HepG2 (cell line): ENCODE measurements around the gene DAB2IP. TPM values are rescaled to one million over a fixed set of nuclear protein-coding genes. Genes with fewer than 3 reads are reported as not detected.

Experiments used
- KLF9 ChIP-seq: IDR thresholded peaks from 2 replicates; pipeline ENCODE4 v1.6.1; 2016; ENCODE audit warnings: low read depth
- NKX3-1 ChIP-seq: sonication (generic); formaldehyde crosslinking; IDR thresholded peaks from 2 replicates; pipeline ENCODE4 v1.5.0; 2020; ENCODE audit warnings: missing genetic modification reagents
- RFX3 ChIP-seq: IDR thresholded peaks from 2 replicates; pipeline ENCODE4 v1.6.1; 2016; ENCODE audit warnings: missing biosample characterization, missing genetic modification reagents
- SALL1 ChIP-seq: sonication (generic); formaldehyde crosslinking; IDR thresholded peaks from 2 replicates; pipeline ENCODE4 v1.8.0; 2022; ENCODE audit warnings: mild to moderate bottlenecking, missing genetic modification reagents
- ZNF629 ChIP-seq: sonication (generic); formaldehyde crosslinking; conservative IDR thresholded peaks from 2 replicates; pipeline ENCODE4 v1.5.0; 2020; ENCODE audit warnings: missing genetic modification reagents
- ZNF678 ChIP-seq: sonication (generic); formaldehyde crosslinking; IDR thresholded peaks from 2 replicates; pipeline ENCODE4 v1.4.0; 2020; ENCODE audit warnings: mild to moderate bottlenecking, missing genetic modification reagents
- ZNF773 ChIP-seq: sonication (generic); formaldehyde crosslinking; IDR thresholded peaks from 2 replicates; pipeline ENCODE4 v1.4.0; 2020; ENCODE audit warnings: missing genetic modification reagents, borderline replicate concordance
- ZNF883 ChIP-seq: sonication (generic); formaldehyde crosslinking; IDR thresholded peaks from 2 replicates; pipeline ENCODE4 v1.5.1; 2020; ENCODE audit warnings: mild to moderate bottlenecking, missing genetic modification reagents; ENCODE audit errors: not compliant biosample characterization
- polyA plus RNA-seq, 8 experiments: library from polyadenylated mRNA; depleted of rRNA in 3 of 8; stranded (reverse) in 7 of 8; unstranded in 1 of 8; fragments of >200 nt; fragmentation: Illumina TruSeq in 4 of 8; extraction: Trizol in 4 of 8; gene quantifications; 2 replicates each; pipeline versions ENCODE4 v1.2.1 to v1.2.3, GENCODE V29; 2011 to 2016; ENCODE audit warnings: low read depth in 4 of 8, missing spikeins in 1 of 8, mixed read lengths in 1 of 8; ENCODE audit not compliant: insufficient read depth in 1 of 8
- total RNA-seq, 5 experiments: library from RNA; depleted of rRNA; stranded (reverse); fragments of >200 nt; fragmentation: Illumina TruSeq; extraction: Trizol; gene quantifications; 2 replicates each; pipeline ENCODE4 v1.2.3, GENCODE V29; 2016; ENCODE audit warnings: low read depth in 1 of 5
- TF ChIP-seq, protein P1 (sequence below): sonication (generic); formaldehyde crosslinking; IDR thresholded peaks from 2 replicates; pipeline ENCODE4 v1.4.0; 2020; ENCODE audit warnings: mild to moderate bottlenecking, low read depth, missing genetic modification reagents
- TF ChIP-seq, protein P2 (sequence below): IDR thresholded peaks from 2 replicates; pipeline ENCODE4 v1.6.1; 2012; ENCODE audit warnings: low read length, improper control_type of control experiment
- TF ChIP-seq, protein P3 (sequence below): sonication (generic); formaldehyde crosslinking; IDR thresholded peaks from 2 replicates; pipeline ENCODE4 v1.4.0; 2020; ENCODE audit warnings: missing genetic modification reagents
- TF ChIP-seq, protein P4 (sequence below): fragments of 450-650 bp; IDR thresholded peaks from 2 replicates; pipeline ENCODE4 v1.6.1; 2016
- TF ChIP-seq, protein P5 (sequence below): IDR thresholded peaks from 2 replicates; pipeline ENCODE4 v1.6.1; 2016; ENCODE audit warnings: missing compliant biosample characterization, missing genetic modification reagents, borderline replicate concordance
- TF ChIP-seq, protein P6 (sequence below): sonication (generic); formaldehyde crosslinking; IDR thresholded peaks from 2 replicates; pipeline ENCODE4 v1.8.0; 2022; ENCODE audit warnings: mild to moderate bottlenecking, missing genetic modification reagents

Gene DAB2IP
- total and polyA plus RNA-seq, 2 of the 13 experiments (the other 11 are each of a cell fraction or from before 2014, with no cell fraction given) = 25.3 to 37.9 TPM

DNA sequence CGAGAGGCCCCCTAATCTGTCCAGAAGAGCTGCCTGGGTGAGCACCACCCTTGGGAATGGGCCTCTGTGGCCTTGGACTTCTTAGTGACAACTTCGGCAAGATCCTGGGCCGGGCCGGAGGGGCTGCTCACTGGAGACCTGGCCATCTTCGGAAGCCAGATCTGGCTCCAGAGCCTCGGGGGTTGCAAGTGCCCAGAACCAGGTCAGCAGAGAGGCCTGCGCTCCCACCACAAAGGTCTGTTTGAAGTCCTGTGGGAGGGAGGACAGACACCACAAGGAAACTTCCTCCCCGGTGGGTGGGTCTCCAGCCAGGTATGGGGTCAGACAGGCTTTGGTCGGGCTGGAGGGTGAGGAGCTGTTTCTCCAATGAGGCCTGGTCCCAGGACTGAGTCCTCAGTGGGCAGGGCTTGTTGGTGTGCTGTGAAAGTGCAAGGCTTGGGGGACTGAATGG, 86.1 kb downstream of the DAB2IP start (continued):
- TF ChIP-seq, protein P1, sequence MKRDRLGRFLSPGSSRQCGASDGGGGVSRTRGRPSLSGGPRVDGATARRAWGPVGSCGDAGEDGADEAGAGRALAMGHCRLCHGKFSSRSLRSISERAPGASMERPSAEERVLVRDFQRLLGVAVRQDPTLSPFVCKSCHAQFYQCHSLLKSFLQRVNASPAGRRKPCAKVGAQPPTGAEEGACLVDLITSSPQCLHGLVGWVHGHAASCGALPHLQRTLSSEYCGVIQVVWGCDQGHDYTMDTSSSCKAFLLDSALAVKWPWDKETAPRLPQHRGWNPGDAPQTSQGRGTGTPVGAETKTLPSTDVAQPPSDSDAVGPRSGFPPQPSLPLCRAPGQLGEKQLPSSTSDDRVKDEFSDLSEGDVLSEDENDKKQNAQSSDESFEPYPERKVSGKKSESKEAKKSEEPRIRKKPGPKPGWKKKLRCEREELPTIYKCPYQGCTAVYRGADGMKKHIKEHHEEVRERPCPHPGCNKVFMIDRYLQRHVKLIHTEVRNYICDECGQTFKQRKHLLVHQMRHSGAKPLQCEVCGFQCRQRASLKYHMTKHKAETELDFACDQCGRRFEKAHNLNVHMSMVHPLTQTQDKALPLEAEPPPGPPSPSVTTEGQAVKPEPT (CRISPR knock-in tag) = no peak
- TF ChIP-seq, protein P2, sequence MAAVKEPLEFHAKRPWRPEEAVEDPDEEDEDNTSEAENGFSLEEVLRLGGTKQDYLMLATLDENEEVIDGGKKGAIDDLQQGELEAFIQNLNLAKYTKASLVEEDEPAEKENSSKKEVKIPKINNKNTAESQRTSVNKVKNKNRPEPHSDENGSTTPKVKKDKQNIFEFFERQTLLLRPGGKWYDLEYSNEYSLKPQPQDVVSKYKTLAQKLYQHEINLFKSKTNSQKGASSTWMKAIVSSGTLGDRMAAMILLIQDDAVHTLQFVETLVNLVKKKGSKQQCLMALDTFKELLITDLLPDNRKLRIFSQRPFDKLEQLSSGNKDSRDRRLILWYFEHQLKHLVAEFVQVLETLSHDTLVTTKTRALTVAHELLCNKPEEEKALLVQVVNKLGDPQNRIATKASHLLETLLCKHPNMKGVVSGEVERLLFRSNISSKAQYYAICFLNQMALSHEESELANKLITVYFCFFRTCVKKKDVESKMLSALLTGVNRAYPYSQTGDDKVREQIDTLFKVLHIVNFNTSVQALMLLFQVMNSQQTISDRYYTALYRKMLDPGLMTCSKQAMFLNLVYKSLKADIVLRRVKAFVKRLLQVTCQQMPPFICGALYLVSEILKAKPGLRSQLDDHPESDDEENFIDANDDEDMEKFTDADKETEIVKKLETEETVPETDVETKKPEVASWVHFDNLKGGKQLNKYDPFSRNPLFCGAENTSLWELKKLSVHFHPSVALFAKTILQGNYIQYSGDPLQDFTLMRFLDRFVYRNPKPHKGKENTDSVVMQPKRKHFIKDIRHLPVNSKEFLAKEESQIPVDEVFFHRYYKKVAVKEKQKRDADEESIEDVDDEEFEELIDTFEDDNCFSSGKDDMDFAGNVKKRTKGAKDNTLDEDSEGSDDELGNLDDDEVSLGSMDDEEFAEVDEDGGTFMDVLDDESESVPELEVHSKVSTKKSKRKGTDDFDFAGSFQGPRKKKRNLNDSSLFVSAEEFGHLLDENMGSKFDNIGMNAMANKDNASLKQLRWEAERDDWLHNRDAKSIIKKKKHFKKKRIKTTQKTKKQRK = no peak
- TF ChIP-seq SALL1 = no peak
- no peak for TF ChIP-seq KLF9 (CRISPR knock-in tag)
- TF ChIP-seq RFX3 = no peak
- no peak for TF ChIP-seq ZNF678 (CRISPR knock-in tag)
- peak; percentile 11; the same call in 1 of the 2 replicates for TF ChIP-seq NKX3-1 (CRISPR knock-in tag)
- TF ChIP-seq, protein P3, sequence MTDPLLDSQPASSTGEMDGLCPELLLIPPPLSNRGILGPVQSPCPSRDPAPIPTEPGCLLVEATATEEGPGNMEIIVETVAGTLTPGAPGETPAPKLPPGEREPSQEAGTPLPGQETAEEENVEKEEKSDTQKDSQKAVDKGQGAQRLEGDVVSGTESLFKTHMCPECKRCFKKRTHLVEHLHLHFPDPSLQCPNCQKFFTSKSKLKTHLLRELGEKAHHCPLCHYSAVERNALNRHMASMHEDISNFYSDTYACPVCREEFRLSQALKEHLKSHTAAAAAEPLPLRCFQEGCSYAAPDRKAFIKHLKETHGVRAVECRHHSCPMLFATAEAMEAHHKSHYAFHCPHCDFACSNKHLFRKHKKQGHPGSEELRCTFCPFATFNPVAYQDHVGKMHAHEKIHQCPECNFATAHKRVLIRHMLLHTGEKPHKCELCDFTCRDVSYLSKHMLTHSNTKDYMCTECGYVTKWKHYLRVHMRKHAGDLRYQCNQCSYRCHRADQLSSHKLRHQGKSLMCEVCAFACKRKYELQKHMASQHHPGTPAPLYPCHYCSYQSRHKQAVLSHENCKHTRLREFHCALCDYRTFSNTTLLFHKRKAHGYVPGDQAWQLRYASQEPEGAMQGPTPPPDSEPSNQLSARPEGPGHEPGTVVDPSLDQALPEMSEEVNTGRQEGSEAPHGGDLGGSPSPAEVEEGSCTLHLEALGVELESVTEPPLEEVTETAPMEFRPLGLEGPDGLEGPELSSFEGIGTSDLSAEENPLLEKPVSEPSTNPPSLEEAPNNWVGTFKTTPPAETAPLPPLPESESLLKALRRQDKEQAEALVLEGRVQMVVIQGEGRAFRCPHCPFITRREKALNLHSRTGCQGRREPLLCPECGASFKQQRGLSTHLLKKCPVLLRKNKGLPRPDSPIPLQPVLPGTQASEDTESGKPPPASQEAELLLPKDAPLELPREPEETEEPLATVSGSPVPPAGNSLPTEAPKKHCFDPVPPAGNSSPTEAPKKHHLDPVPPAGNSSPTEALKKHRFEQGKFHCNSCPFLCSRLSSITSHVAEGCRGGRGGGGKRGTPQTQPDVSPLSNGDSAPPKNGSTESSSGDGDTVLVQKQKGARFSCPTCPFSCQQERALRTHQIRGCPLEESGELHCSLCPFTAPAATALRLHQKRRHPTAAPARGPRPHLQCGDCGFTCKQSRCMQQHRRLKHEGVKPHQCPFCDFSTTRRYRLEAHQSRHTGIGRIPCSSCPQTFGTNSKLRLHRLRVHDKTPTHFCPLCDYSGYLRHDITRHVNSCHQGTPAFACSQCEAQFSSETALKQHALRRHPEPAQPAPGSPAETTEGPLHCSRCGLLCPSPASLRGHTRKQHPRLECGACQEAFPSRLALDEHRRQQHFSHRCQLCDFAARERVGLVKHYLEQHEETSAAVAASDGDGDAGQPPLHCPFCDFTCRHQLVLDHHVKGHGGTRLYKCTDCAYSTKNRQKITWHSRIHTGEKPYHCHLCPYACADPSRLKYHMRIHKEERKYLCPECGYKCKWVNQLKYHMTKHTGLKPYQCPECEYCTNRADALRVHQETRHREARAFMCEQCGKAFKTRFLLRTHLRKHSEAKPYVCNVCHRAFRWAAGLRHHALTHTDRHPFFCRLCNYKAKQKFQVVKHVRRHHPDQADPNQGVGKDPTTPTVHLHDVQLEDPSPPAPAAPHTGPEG = no peak
- TF ChIP-seq, protein P4, sequence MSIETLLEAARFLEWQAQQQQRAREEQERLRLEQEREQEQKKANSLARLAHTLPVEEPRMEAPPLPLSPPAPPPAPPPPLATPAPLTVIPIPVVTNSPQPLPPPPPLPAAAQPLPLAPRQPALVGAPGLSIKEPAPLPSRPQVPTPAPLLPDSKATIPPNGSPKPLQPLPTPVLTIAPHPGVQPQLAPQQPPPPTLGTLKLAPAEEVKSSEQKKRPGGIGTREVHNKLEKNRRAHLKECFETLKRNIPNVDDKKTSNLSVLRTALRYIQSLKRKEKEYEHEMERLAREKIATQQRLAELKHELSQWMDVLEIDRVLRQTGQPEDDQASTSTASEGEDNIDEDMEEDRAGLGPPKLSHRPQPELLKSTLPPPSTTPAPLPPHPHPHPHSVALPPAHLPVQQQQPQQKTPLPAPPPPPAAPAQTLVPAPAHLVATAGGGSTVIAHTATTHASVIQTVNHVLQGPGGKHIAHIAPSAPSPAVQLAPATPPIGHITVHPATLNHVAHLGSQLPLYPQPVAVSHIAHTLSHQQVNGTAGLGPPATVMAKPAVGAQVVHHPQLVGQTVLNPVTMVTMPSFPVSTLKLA = no peak
- no peak for TF ChIP-seq ZNF883 (CRISPR knock-in tag)
- TF ChIP-seq, protein P5, sequence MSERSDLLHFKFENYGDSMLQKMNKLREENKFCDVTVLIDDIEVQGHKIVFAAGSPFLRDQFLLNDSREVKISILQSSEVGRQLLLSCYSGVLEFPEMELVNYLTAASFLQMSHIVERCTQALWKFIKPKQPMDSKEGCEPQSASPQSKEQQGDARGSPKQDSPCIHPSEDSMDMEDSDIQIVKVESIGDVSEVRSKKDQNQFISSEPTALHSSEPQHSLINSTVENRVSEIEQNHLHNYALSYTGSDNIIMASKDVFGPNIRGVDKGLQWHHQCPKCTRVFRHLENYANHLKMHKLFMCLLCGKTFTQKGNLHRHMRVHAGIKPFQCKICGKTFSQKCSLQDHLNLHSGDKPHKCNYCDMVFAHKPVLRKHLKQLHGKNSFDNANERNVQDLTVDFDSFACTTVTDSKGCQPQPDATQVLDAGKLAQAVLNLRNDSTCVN (CRISPR knock-in tag) = no peak
- no peak for TF ChIP-seq ZNF773
- no peak for TF ChIP-seq ZNF629 (CRISPR knock-in tag)
- TF ChIP-seq, protein P6, sequence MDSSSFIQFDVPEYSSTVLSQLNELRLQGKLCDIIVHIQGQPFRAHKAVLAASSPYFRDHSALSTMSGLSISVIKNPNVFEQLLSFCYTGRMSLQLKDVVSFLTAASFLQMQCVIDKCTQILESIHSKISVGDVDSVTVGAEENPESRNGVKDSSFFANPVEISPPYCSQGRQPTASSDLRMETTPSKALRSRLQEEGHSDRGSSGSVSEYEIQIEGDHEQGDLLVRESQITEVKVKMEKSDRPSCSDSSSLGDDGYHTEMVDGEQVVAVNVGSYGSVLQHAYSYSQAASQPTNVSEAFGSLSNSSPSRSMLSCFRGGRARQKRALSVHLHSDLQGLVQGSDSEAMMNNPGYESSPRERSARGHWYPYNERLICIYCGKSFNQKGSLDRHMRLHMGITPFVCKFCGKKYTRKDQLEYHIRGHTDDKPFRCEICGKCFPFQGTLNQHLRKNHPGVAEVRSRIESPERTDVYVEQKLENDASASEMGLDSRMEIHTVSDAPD (CRISPR knock-in tag) = no peak
